Measurements from ENCODE around the gene PNPLA6. TPM values are rescaled to one million over a fixed set of nuclear protein-coding genes. Genes with fewer than 3 reads are reported as not detected.
A peak's percentile ranks its signal among the peaks of the same experiment; 100 is the strongest.

The PNPLA6 gene
- total RNA-seq, 1 donor from 2014 or later = 82.0 TPM

DNA sequence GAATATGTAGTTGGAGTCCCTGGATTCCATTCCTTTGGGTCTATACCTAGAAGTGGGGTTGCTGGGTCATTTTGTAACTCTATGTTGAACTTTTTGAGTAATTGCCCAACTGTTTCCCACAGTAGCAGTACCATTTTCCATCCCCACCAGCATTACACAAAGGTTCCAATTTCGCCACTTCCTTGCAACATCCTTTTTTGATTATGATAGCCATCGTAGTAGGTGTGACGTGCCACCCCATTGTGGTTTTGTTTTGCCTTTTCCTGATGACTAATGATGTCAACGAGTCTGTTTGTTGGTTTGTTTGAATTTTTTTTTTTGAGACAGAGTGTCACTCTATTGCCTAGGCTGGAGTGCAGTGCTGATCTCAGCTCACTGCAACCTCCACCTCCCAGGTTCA, 43.4 kb upstream of the PNPLA6 start:
- Mint-ChIP-seq H3K9me3 (ENCODE audit: unreplicated experiment) (peaks cover 8% of the 10 kb centered on the region), H3K27me3 (ENCODE audit: unreplicated experiment) (peaks cover 10% of the 10 kb centered on the region), H3K4me3 (ENCODE audit: unreplicated experiment) (no peak overlapping the region), H3K36me3 (ENCODE audit: unreplicated experiment) (peaks cover 4% of the 10 kb centered on the region), H3K27ac (ENCODE audit: unreplicated experiment) (no peak overlapping the region), H3K4me1 (ENCODE audit: low read depth, unreplicated experiment) (peaks cover 12% of the 10 kb centered on the region)
- DNase-seq = no peak
- TF ChIP-seq, protein P1, sequence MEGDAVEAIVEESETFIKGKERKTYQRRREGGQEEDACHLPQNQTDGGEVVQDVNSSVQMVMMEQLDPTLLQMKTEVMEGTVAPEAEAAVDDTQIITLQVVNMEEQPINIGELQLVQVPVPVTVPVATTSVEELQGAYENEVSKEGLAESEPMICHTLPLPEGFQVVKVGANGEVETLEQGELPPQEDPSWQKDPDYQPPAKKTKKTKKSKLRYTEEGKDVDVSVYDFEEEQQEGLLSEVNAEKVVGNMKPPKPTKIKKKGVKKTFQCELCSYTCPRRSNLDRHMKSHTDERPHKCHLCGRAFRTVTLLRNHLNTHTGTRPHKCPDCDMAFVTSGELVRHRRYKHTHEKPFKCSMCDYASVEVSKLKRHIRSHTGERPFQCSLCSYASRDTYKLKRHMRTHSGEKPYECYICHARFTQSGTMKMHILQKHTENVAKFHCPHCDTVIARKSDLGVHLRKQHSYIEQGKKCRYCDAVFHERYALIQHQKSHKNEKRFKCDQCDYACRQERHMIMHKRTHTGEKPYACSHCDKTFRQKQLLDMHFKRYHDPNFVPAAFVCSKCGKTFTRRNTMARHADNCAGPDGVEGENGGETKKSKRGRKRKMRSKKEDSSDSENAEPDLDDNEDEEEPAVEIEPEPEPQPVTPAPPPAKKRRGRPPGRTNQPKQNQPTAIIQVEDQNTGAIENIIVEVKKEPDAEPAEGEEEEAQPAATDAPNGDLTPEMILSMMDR (IDR thresholded peaks at IDR 0.05; ENCODE audit: partially characterized antibody, unreplicated experiment) = no peak

DNA sequence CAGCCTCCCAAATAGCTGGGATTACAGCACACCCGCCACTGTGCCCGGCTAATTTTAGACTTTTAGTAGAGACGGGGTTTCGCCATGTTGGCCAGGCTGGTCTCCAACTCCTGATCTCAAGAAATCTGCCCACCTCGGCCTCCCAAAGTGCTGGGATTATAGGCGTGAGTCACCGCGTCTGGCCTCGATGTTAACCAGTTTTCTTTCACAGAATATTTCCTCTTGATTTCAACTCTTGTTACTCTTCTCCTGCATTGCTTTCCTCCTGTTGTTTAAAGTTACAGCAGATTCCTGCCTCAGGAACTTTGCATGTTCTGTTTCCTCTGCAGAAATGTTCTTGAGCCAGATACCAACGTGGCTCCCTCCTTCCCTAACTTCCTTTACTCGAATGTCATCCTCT, 43.0 kb upstream of the PNPLA6 start:
- Mint-ChIP-seq H3K27me3 (ENCODE audit: unreplicated experiment) (peaks cover 10% of the 10 kb centered on the region), H3K4me3 (ENCODE audit: unreplicated experiment) (no peak overlapping the region), H3K36me3 (ENCODE audit: unreplicated experiment) (peaks cover 4% of the 10 kb centered on the region), H3K4me1 (ENCODE audit: low read depth, unreplicated experiment) (peaks cover 12% of the 10 kb centered on the region), H3K9me3 (ENCODE audit: unreplicated experiment) (peaks cover 8% of the 10 kb centered on the region), H3K27ac (ENCODE audit: unreplicated experiment) (no peak overlapping the region)
- DNase-seq = no peak
- TF ChIP-seq, protein P1 (IDR thresholded peaks at IDR 0.05; ENCODE audit: partially characterized antibody, unreplicated experiment) = no peak

DNA sequence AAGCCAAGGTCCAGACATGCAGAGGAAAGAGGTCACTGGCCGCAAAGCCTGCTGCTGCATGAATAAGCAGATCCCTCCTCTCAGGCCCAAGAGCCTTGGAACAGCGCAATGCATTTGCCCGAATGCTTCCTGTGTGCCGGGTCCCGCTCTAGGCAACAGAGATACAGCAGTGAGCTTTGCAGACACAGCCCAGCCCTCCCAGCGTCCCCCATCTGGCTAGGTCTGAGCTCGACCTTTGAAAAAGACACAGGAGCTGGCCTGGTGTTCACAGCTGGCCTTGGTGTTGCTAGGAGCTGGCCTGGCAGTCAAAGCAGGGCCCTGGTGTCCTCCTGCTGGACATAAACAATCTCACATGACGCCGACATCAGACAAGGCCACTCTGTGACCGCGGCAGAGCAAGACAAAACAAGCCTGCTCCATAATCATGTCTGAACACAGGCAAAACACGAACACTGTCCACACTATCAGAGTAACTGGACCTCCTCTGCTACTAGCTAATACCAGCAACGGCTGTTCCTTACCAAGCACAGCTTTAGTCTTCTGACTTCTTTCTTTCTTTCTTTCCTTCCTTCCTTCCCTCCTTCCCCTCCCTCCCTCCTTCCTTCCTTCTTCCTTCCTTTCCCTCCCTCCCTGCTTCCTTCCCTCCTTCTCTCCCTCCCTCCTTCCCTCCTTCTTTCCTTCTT, 41.0 kb upstream of the PNPLA6 start:
- no peak overlapping the region for H3K4me3 Mint-ChIP-seq (ENCODE audit: unreplicated experiment)
- peak; percentile 74 for DNase-seq
- H3K36me3 Mint-ChIP-seq (ENCODE audit: unreplicated experiment) = no peaks in the 10 kb centered on the region
- peaks cover 7% of the 10 kb centered on the region for H3K27me3 Mint-ChIP-seq (ENCODE audit: unreplicated experiment)
- H3K27ac Mint-ChIP-seq (ENCODE audit: unreplicated experiment) = peak overlapping the region; percentile 82
- TF ChIP-seq, protein P1 (IDR thresholded peaks at IDR 0.05; ENCODE audit: partially characterized antibody, unreplicated experiment) = peak; percentile 44
- H3K4me1 Mint-ChIP-seq (ENCODE audit: low read depth, unreplicated experiment) = peaks cover 7% of the 10 kb centered on the region
- H3K9me3 Mint-ChIP-seq (ENCODE audit: unreplicated experiment) = peaks cover 4% of the 10 kb centered on the region

DNA sequence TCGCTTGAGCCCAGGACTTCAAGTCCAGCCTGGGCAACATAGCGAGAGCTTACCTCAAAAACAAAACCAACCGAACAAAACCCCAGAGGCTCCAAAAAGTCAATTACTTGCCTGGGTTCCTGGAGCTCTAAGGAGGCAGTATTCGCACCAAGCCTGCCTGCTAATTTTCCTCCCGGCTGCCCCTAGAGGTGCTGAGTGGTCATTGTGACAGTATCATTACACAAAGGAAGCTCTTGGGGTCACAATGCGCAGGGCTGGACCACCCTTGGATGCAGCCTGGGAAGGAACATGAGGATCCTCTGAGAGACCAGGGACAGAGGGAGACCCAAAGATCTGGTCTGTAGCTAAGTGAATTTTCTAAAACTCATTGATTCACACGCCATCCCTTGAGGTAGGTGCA, 38.2 kb upstream of the PNPLA6 start:
- Mint-ChIP-seq H3K9me3 (ENCODE audit: unreplicated experiment) (peaks cover 3% of the 10 kb centered on the region), H3K27me3 (ENCODE audit: unreplicated experiment) (peaks cover 8% of the 10 kb centered on the region), H3K4me1 (ENCODE audit: low read depth, unreplicated experiment) (peaks cover 6% of the 10 kb centered on the region), H3K36me3 (ENCODE audit: unreplicated experiment) (no peaks in the 10 kb centered on the region), H3K4me3 (ENCODE audit: unreplicated experiment) (no peak overlapping the region), H3K27ac (ENCODE audit: unreplicated experiment) (no peak overlapping the region)
- DNase-seq = peak; percentile 50
- TF ChIP-seq, protein P1 (IDR thresholded peaks at IDR 0.05; ENCODE audit: partially characterized antibody, unreplicated experiment) = peak; percentile 45

DNA sequence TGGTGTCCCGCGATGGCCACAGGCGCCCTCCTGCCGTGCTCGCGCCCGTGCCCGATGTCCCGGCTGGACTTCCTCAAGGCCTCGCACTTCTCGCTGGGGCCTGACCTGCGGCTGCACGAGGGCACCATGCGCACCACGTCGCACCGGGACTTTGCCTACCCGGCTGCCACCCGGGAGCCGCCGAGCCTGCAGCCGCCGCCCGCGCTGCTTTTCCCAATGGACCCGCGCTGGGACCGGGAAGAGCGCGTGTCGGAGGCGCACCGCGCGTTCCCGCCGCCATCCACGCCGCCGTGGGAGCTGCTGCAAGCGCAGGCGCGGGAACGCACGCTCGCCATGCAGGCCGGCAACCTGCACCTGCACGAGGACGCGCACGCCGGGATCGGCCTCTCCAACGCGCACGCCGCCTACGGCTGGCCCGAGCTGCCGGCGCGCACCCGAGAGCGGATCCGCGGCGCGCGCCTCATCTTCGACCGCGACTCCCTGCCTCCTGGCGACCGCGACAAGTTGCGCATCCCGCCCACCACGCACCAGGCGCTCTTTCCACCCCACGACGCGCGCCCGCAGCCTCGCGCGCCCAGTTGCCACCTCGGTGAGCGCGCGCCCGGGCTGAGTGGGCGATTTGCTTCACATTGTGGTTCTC, 34.6 kb upstream of the PNPLA6 start:
- Mint-ChIP-seq H3K27ac (ENCODE audit: unreplicated experiment) (no peak overlapping the region), H3K4me1 (ENCODE audit: low read depth, unreplicated experiment) (no peaks in the 10 kb centered on the region), H3K36me3 (ENCODE audit: unreplicated experiment) (no peaks in the 10 kb centered on the region), H3K4me3 (ENCODE audit: unreplicated experiment) (peak overlapping the region; percentile 68), H3K9me3 (ENCODE audit: unreplicated experiment) (no peaks in the 10 kb centered on the region), H3K27me3 (ENCODE audit: unreplicated experiment) (peaks cover 6% of the 10 kb centered on the region)
- TF ChIP-seq, protein P1 (IDR thresholded peaks at IDR 0.05; ENCODE audit: partially characterized antibody, unreplicated experiment) = peak; percentile 15
- peak; percentile 88 for DNase-seq
